Measurements from ENCODE around the gene CRACDL.

- no peak for TF ChIP-seq CTCF (IDR thresholded peaks at IDR 0.05; ENCODE audit: low read depth, low read length, poor library complexity, severe bottlenecking)
- no peak for TF ChIP-seq EZH2phosphoT487 (IDR thresholded peaks at IDR 0.05; ENCODE audit: borderline replicate concordance, low read length)
Observed at GRCh38 chr2:98757904-98758421, 178.1 kb downstream of the CRACDL start.

All from DOHH2 (cell line).